Forelimb muscle (tissue), 1 donor: ENCODE measurements around the gene MARCOL. TPM values are rescaled to one million over a fixed set of nuclear protein-coding genes. Genes with fewer than 3 reads are reported as not detected.
"Not testable (repeated sequence)": the region's sequence is repeated elsewhere in the genome, so short reads cannot be mapped to it uniquely, and the experiment has no call there.

ENCODE experiments used
- DNase-seq: peaks from one replicate; pipeline ENCODE4 v3.0.0-alpha.2; 2013; ENCODE audit warnings: low read depth
- polyA plus RNA-seq: library from polyadenylated mRNA; unstranded; fragments of 120-200 nt; gene quantifications from one replicate; pipeline ENCODE4 v1.2.1, GENCODE V29; 2013; ENCODE audit not compliant: insufficient read length

MARCOL gene
- polyA plus RNA-seq, 1 donor: not detected

DNA sequence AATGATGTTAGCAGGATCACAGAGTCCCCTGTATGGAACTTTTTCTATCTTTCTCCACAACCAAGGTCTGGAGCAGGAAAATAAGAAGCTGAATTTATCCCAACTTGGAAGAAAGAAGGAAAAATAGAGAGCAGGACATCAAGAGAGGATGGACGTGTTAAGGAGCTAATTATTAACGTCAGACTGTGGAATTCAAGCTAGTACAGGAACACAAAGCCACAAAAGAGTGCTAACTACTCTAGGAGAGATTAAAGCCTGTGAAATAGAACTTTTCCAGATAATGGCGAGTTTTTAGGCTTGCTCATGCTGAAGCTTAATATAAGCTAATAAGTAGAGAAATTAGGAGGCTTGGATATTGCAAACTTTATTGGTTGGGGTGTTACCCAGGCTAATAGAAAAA, 29.6 kb downstream of the MARCOL start:
- DNase-seq: no peak

DNA sequence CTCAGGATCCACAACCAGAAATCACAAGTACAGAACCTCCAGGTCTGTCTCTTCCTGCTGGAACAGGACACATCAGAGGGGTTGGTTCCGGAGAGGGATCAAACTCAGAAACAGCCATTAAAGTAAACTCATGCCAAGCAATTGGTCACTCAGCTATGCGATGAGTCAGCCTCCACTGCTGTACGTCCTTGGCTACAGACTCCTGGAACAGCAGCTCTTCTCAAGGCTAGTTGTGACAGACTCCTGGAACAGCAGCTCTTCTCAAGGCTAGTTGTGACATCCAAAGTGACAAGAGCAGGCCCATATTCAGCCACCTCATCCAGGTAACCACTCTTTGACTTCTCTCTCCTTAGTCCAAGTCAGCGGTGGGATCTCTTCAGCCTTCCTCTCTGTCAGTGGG, 30.2 kb downstream of the MARCOL start, which contains the start of gene SPINK13:
Gene SPINK13 (plus strand): TSS at position 229 of the 400 bp plus-strand sequence. CDS start 1,279 bp downstream, outside the sequence.
- no peak for DNase-seq

DNA sequence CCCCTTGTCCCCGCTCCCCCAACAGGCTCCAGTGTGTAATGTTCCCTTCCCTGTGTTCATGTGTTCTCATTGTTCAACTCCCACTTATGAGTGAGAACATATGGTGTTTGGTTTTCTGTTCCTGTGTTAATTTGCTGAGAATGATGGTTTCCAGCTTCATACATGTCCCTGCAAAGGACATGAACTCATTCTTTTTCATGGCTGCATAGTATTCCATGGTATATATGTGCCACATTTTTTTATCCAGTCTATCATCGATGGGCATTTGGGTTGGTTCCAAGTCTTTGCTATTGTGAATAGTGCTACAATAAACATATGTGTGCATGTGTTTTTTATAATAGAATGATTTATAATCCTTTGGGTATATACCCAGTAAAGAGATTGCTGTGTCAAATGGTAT, 36.8 kb downstream of the MARCOL start:
- DNase-seq: not testable (repeated sequence)

GRCh38 chr5:148280893-148281292, 42.6 kb downstream of the MARCOL start:
- not testable (repeated sequence) for DNase-seq

DNA sequence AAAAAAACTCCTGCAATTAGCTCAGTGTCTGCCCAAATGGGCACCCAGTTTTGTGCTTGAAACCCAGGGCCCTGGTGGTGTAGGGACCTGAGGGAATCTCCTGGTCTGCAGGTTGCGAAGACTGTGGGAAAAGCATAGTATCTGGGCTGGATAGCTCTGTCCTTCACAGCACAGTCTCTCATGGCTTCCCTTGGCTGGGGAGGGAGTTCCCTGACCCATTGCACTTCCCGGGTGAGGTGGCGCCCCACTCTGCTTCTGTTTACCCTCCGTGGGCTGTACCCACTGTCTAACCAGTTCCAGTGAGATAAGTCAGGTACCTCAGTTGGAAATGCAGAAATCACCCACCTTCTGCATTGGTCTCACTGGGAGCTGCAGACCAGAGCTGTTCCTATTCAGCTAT, 43.0 kb downstream of the MARCOL start:
- DNase-seq: not testable (repeated sequence)

DNA sequence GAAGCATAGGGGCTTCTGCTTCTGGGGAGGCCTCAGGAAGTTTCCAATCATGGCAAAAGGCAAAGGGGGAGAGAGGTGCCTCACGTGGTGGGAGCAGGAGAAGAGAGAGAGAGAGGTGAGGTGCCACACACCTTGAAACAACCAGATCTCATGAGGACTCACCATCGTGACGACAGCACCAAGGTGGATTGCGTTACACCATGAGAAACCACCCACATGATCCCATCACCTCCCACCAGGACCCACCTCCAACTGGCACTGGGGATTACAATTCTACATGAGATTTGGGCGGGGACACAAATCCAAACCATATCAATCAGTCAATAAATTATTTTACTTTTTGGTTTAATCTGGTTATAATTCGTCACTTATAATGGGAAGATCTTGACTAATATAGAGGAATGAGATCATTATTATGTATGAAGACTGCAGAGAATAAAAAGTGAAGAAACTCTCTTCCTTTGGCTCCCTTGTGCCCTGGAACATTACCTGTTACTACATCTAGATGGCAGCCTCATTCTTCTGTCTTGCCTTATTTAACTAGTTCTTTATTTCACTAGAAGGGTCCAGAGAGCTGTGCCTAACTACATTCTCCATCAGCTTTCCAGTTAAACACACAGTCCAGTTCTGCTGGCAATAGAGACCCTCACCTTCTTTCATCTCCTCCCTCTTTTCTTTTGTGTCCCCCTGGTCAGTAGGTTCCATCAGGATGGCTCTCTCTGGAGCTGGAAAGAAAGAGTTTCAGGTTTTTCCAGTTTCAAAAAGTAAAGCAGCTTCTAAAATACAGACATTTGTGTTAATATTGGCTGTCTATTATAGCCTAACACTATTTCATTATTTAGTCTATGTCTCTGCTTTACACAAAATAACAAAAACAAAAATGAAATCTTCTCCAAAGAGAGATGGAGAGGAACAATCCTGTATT, 52.2 kb downstream of the MARCOL start:
- DNase-seq: no peak

Other genes starting within 250 kb of the MARCOL start
- gene SPINK5, start 174.5 kb upstream of the MARCOL start, polyA plus RNA-seq: not detected
- gene SPINK14, start 70.0 kb upstream of the MARCOL start, polyA plus RNA-seq: not detected
- gene SPINK6, start 35.5 kb upstream of the MARCOL start, polyA plus RNA-seq: not detected
- 0.33 TPM for gene SPINK13, start 30.3 kb downstream of the MARCOL start, polyA plus RNA-seq
- 0.23 TPM for gene SPINK7, start 73.9 kb downstream of the MARCOL start, polyA plus RNA-seq
- not detected for gene SPINK9, start 97.0 kb downstream of the MARCOL start, polyA plus RNA-seq
- gene FBXO38, start 145.4 kb downstream of the MARCOL start, polyA plus RNA-seq: 26.4 TPM